ENCODE results near the gene ZNF746. TPM values are rescaled to one million over a fixed set of nuclear protein-coding genes. Genes with fewer than 3 reads are reported as not detected.

Gene ZNF746
- total and polyA plus RNA-seq, 9 of the 15 experiments (the other 6 are each of a cell fraction or from before 2014, with no cell fraction given): 1.7 to 31.6 (median 13.3) TPM

DNA sequence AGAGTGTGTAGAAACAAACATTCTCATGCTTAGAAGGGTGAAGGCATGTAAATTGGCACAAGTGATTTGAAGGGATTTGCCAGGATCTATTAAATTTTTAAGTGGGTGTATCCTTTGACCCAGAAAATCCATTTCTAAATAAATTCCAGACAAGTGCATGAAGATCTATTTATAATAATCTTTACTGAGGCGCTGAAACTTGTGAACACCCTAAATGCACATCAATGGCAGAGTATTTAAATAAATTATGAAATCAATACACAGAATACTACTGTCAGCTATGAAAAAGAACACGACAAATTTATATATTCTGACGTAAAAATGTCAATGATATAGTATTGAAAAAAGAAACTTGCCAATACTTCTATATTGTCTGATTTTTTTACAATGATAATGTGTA, 54.7 kb downstream of the ZNF746 start:
- Histone ChIP-seq H3K4me3 (no peak overlapping the region), H3K36me3 (ENCODE audit: control insufficient read depth, insufficient read depth, low read length) (peaks cover 67% of the 10 kb centered on the region; the same call in 2 of the 3 replicates), H3K9ac (ENCODE audit: insufficient read depth in 1 of 2, low read depth in 2 of 2, low read length in 2 of 2) (no peak overlapping the region), H3K4me2 (ENCODE audit: insufficient read depth, low read length) (no peak overlapping the region), H3K27ac (ENCODE audit: extremely low read depth, low read depth, low read length) (no peak overlapping the region), H3K79me2 (ENCODE audit: control insufficient read depth, insufficient read depth, low read length) (no peaks in the 10 kb centered on the region), H3K27me3 (ENCODE audit: control insufficient read depth in 2 of 2, insufficient read depth in 2 of 2, low read length in 2 of 2) (no peaks in the 10 kb centered on the region), H2AFZ (ENCODE audit: low read depth, low read length) (no peak overlapping the region), H3K9me3 (replicated peaks; ENCODE audit: control insufficient read depth, insufficient read depth, low read depth, low read length) (no peaks in the 10 kb centered on the region), H3K4me1 (replicated peaks in 1 of 2; ENCODE audit: control insufficient read depth in 2 of 2, insufficient read depth in 2 of 2, low read length in 2 of 2) (peaks cover 2 to 4% of the 10 kb centered on the region in 2 experiments; a peak in 1 of 5 replicates), H3K9me1 (ENCODE audit: control insufficient read depth, insufficient read depth, low read length) (no peaks in the 10 kb centered on the region), H4K20me1 (replicated peaks; ENCODE audit: control insufficient read depth, insufficient read depth, low read length) (no peaks in the 10 kb centered on the region)
- CTCF ChIA-PET (ENCODE audit: low intra/inter-chr PET ratio): no interaction called here
- intact Hi-C loops (cut with micrococcal nuclease): no loop called here
- in situ Hi-C loops (cut with MboI): no loop called here
- BruUV-seq (replicated peaks): no TSS peak
- POLR2A ChIA-PET: interaction anchor here (0.6 to 5.7 kb wide), 3 partner anchors 16 to 984 kb away, joined by 3 to 28 read pairs (median 3); partner anchors contain the start of gene ZNF777
- no peak for FAIRE-seq
- no peak for ATAC-seq
- 76% methylated on average over 3 of the region's 3 CpGs for WGBS (ENCODE audit: insufficient coverage, low coverage, missing lambda C conversion rate)
- DNase-seq (ENCODE audit: extremely low read depth in 1 of 4, low spot score in 3 of 4): no peak
- TF ChIP-seq POLR2G (IDR thresholded peaks at IDR 0.05; ENCODE audit: low read depth, low read length): no peak
- TF ChIP-seq, protein P1, sequence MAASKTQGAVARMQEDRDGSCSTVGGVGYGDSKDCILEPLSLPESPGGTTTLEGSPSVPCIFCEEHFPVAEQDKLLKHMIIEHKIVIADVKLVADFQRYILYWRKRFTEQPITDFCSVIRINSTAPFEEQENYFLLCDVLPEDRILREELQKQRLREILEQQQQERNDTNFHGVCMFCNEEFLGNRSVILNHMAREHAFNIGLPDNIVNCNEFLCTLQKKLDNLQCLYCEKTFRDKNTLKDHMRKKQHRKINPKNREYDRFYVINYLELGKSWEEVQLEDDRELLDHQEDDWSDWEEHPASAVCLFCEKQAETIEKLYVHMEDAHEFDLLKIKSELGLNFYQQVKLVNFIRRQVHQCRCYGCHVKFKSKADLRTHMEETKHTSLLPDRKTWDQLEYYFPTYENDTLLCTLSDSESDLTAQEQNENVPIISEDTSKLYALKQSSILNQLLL (CRISPR knock-in tag; IDR thresholded peaks at IDR 0.05; ENCODE audit: borderline replicate concordance): 0 out of 2 replicates have a peak, but pooled peaks have one; percentile 59

DNA sequence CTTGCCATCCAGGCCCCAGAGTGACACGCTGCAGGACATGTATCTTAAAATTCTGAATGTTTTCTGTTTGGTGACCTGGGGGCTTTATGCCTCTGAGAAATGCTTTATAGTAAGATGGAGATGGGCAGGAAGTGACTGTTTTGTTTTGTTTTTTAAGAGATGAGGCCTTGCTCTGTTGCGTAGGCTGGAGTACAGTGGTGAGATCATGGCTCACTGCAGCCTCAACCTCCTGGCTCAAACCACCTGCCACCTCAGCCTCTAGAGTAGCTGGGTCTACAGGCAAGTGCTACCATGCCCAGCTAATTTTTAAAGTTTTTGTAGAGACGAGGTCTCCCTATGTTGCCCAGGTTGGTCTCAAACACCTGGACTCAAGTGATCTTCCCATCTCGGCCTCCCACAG, 57.4 kb downstream of the ZNF746 start:
- no peak for DNase-seq (ENCODE audit: extremely low read depth in 1 of 4, low spot score in 3 of 4)
- H3K9me1 ChIP-seq (ENCODE audit: control insufficient read depth, insufficient read depth, low read length): no peaks in the 10 kb centered on the region
- WGBS (ENCODE audit: insufficient coverage, low coverage, missing lambda C conversion rate): 81% methylated on average over 4 of the region's 4 CpGs

More for the DNA sequence above, 57.4 kb downstream of the ZNF746 start:
- H4K20me1 ChIP-seq (replicated peaks; ENCODE audit: control insufficient read depth, insufficient read depth, low read length): no peaks in the 10 kb centered on the region
- H3K4me1 ChIP-seq (replicated peaks in 1 of 2; ENCODE audit: control insufficient read depth in 2 of 2, insufficient read depth in 2 of 2, low read length in 2 of 2): peaks cover 2 to 4% of the 10 kb centered on the region in 2 experiments; a peak in 1 of 5 replicates
- no peak overlapping the region for H3K4me2 ChIP-seq (ENCODE audit: insufficient read depth, low read length)
- intact Hi-C loops (cut with micrococcal nuclease): no loop called here
- ATAC-seq: no peak
- H3K79me2 ChIP-seq (ENCODE audit: control insufficient read depth, insufficient read depth, low read length): no peaks in the 10 kb centered on the region
- in situ Hi-C loops (cut with MboI): no loop called here
- H3K9ac ChIP-seq (ENCODE audit: insufficient read depth in 1 of 2, low read depth in 2 of 2, low read length in 2 of 2): no peak overlapping the region
- H3K27me3 ChIP-seq (ENCODE audit: control insufficient read depth in 2 of 2, insufficient read depth in 2 of 2, low read length in 2 of 2): no peaks in the 10 kb centered on the region
- no peak for FAIRE-seq
- TF ChIP-seq NFATC3 (IDR thresholded peaks at IDR 0.05) (no peak), ZNF75A (CRISPR knock-in tag; IDR thresholded peaks at IDR 0.05) (no peak)
- TF ChIP-seq, protein P2, sequence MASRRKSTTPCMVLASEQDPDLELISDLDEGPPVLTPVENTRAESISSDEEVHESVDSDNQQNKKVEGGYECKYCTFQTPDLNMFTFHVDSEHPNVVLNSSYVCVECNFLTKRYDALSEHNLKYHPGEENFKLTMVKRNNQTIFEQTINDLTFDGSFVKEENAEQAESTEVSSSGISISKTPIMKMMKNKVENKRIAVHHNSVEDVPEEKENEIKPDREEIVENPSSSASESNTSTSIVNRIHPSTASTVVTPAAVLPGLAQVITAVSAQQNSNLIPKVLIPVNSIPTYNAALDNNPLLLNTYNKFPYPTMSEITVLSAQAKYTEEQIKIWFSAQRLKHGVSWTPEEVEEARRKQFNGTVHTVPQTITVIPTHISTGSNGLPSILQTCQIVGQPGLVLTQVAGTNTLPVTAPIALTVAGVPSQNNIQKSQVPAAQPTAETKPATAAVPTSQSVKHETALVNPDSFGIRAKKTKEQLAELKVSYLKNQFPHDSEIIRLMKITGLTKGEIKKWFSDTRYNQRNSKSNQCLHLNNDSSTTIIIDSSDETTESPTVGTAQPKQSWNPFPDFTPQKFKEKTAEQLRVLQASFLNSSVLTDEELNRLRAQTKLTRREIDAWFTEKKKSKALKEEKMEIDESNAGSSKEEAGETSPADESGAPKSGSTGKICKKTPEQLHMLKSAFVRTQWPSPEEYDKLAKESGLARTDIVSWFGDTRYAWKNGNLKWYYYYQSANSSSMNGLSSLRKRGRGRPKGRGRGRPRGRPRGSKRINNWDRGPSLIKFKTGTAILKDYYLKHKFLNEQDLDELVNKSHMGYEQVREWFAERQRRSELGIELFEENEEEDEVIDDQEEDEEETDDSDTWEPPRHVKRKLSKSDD (conservative IDR thresholded peaks at IDR 0.05; ENCODE audit: low read length): no peak
- H2AFZ ChIP-seq (ENCODE audit: low read depth, low read length): no peak overlapping the region
- ChIA-PET POLR2A (interaction anchor here (0.9 to 1.6 kb wide), 2 partner anchors 10 to 21 kb away, joined by 3 to 4 read pairs; partner anchors contain the start of gene ZNF777), CTCF (ENCODE audit: low intra/inter-chr PET ratio) (no interaction called here)
- H3K9me3 ChIP-seq (replicated peaks; ENCODE audit: control insufficient read depth, insufficient read depth, low read depth, low read length): no peaks in the 10 kb centered on the region
- no TSS peak for BruUV-seq (replicated peaks)
- H3K36me3 ChIP-seq (ENCODE audit: control insufficient read depth, insufficient read depth, low read length): peaks cover 63% of the 10 kb centered on the region
- H3K4me3 ChIP-seq: no peak overlapping the region
- H3K27ac ChIP-seq (ENCODE audit: extremely low read depth, low read depth, low read length): no peak overlapping the region

All from K562 (cell line).